ENCODE measurements around the gene COL4A4.
"Not testable (repeated sequence)": the region's sequence is repeated elsewhere in the genome, so short reads cannot be mapped to it uniquely, and the experiment has no call there.

COL4A4 gene

GRCh38 chr2:227163998-227164762, at the start of gene COL4A4, which contains the start of gene COL4A3:
TSS of gene COL4A4 (minus strand) at chr2:227164205. CDS start at chr2:227147483, 16,722 bp downstream.
TSS of gene COL4A3 (plus strand) at chr2:227164624. CDS start at chr2:227164727, 103 bp downstream.
- no peak for DNase-seq (ENCODE audit: low read depth)

GRCh38 chr2:227207573-227207972, 43.6 kb upstream of the COL4A4 start:
- DNase-seq (ENCODE audit: low read depth) = no peak

- no peak for DNase-seq (ENCODE audit: low read depth)
Measured at GRCh38 chr2:227206406-227206805, 42.4 kb upstream of the COL4A4 start.

- no peak for DNase-seq (ENCODE audit: low read depth)
Measured at GRCh38 chr2:227205701-227206100, 41.7 kb upstream of the COL4A4 start.

- DNase-seq (ENCODE audit: low read depth) = no peak
Measured at GRCh38 chr2:227204452-227204851, 40.4 kb upstream of the COL4A4 start.

- no peak for DNase-seq (ENCODE audit: low read depth)
Measured at GRCh38 chr2:227201771-227202170, 37.8 kb upstream of the COL4A4 start.

- DNase-seq (ENCODE audit: low read depth) = no peak
Measured at GRCh38 chr2:227198866-227199265, 34.9 kb upstream of the COL4A4 start.

- no peak for DNase-seq (ENCODE audit: low read depth)
Measured at GRCh38 chr2:227194219-227194618, 30.2 kb upstream of the COL4A4 start.

- no peak for DNase-seq (ENCODE audit: low read depth)
Measured at GRCh38 chr2:227192491-227192890, 28.5 kb upstream of the COL4A4 start.

- no peak for DNase-seq (ENCODE audit: low read depth)
Measured at GRCh38 chr2:227191367-227191766, 27.4 kb upstream of the COL4A4 start.

GRCh38 chr2:227188292-227188691, 24.3 kb upstream of the COL4A4 start:
- DNase-seq (ENCODE audit: low read depth) = peak; percentile 25

GRCh38 chr2:227186751-227187150, 22.7 kb upstream of the COL4A4 start:
- DNase-seq (ENCODE audit: low read depth) = no peak

- DNase-seq (ENCODE audit: low read depth) = no peak
Measured at GRCh38 chr2:227185615-227186232, 21.7 kb upstream of the COL4A4 start.

- no peak for DNase-seq (ENCODE audit: low read depth)
Measured at GRCh38 chr2:227183657-227184367, 19.8 kb upstream of the COL4A4 start.

GRCh38 chr2:227182765-227183164, 18.8 kb upstream of the COL4A4 start:
- no peak for DNase-seq (ENCODE audit: low read depth)

- no peak for DNase-seq (ENCODE audit: low read depth)
Measured at GRCh38 chr2:227180770-227181169, 16.8 kb upstream of the COL4A4 start.

- DNase-seq (ENCODE audit: low read depth) = no peak
Measured at GRCh38 chr2:227179988-227180685, 16.1 kb upstream of the COL4A4 start.

GRCh38 chr2:227177592-227178336, 13.8 kb upstream of the COL4A4 start:
- no peak for DNase-seq (ENCODE audit: low read depth)

GRCh38 chr2:227171779-227172178, 7.8 kb upstream of the COL4A4 start:
- DNase-seq (ENCODE audit: low read depth) = not testable (repeated sequence)

GRCh38 chr2:227164763-227165291, 822 bp upstream of the COL4A4 start:
- DNase-seq (ENCODE audit: low read depth) = no peak

- DNase-seq (ENCODE audit: low read depth) = no peak
Measured at GRCh38 chr2:227163485-227163997, 464 bp downstream of the COL4A4 start.
